ENCODE data around the gene STX18.

The STX18 gene

GRCh38 chr4:4440333-4441061 lies 101.4 kb downstream of the STX18 start:
- DNase-seq (ENCODE audit: low read depth in 2 of 3, low spot score in 2 of 3) = no peak

- DNase-seq (ENCODE audit: low read depth in 2 of 3, low spot score in 2 of 3) = no peak
Observed at GRCh38 chr4:4439782-4440181, 102.1 kb downstream of the STX18 start.

DNA sequence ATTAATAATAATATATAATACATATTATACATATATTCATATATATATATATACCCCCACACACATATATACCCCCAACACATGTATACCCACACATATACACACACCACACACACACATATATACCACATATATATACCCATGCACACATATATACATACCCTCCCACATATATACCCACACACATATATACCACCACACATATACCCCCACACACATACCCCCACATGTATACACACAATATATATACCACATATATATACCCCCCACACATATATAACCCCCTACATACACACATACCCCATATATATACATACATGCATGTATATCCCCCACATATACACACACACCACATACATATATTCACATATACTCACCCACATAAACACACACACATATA lies 103.0 kb downstream of the STX18 start:
- no peak for DNase-seq (ENCODE audit: low read depth in 2 of 3, low spot score in 2 of 3)

GRCh38 chr4:4437798-4438470 lies 103.9 kb downstream of the STX18 start:
- DNase-seq (ENCODE audit: low read depth in 2 of 3, low spot score in 2 of 3) = no peak

GRCh38 chr4:4436244-4436823 lies 105.5 kb downstream of the STX18 start:
- no peak for DNase-seq (ENCODE audit: low read depth in 2 of 3, low spot score in 2 of 3)

DNA sequence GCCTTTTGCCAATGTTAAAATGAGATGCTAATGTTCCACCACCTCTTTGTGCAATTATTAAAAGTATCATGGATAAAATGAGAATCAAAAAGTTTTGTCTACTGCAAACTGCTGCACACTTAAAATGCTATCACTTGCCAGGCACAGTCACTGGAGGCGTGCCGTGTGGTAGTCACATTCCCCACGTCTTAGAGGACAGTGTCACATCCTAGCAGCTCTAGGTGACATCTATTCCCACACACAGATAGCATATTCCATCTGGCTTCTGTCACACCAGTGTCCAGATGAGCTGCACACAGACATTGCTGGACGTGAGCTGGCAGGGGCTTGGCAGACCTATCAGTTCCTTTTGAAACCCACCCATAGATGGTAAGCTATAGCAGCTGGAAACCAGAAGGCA lies 107.9 kb downstream of the STX18 start:
- no peak for DNase-seq (ENCODE audit: low read depth in 2 of 3, low spot score in 2 of 3)

DNA sequence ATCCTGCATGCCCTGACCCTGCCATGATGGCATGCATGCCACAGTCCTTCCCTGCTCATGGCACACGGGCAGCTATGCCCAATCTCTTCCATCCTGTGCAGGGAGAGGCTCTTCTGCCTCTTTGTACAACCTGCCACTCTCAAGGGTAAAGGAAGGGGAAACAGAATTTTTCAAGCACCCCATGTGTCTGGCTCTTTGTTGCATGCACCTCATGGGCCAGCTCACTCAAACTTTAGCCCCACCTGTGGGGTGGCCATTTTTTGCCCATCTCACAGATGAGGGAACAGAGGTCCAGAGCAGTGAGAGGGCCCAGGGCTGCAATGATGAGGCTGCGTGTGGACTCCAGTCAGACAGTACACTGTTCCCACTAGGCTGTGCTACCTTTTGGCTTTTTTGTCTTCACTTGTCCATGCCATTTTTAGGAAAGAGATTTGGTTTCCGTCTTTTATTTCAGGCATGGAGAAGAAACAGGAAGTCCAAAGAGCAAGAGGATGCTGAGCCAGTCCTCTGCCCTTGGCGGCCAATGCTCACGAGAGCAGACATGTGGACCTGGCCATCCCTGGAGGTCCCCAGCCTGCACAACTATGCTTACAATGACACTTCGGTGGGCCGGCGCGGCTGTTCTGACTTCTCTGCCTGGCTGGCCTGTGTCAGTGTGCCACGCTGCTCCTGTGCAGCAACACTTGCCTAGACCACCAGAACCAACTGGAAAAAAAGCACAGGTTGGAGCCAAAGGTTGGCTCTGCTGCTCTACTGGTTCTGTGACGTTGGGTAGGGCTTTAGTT lies 109.3 kb downstream of the STX18 start:
- DNase-seq (ENCODE audit: low read depth in 2 of 3, low spot score in 2 of 3) = no peak

DNA sequence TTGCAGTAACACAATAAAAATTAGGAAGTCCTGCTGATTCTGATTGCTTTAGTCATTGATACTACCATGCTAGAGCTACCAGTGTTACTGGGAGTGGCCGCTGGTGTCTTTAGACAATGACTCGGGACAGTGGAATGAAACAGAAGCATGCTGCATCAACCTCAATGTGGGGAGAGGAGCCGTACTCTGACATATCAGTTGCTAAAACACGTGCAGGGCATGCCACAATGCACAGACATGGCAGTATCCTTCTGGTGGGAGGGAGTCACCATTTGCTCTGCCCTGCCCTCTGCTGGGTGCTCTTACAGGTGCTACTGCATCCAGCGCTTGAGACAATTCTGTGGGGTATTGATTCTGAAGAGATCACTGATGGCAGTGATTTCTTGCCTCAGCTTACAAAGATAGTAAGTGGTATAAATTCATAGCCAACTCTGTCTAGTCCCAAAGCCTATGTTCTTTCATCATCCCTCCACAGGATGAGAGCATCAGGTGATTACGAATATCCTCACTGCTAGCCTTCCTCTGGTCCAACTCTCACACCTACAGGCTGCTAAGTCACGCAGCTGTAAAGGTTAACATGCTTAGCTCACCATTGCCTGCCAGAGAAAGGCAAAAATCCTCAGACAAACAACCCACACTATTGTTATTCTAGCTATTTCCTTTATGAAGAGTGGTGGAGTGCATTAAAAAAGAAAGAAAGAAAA lies 111.2 kb downstream of the STX18 start:
- DNase-seq (ENCODE audit: low read depth in 2 of 3, low spot score in 2 of 3) = no peak

- DNase-seq (ENCODE audit: low read depth in 2 of 3, low spot score in 2 of 3) = no peak
Observed at GRCh38 chr4:4428966-4429875, 112.6 kb downstream of the STX18 start.

GRCh38 chr4:4427886-4428285 lies 114.0 kb downstream of the STX18 start:
- no peak for DNase-seq (ENCODE audit: low read depth in 2 of 3, low spot score in 2 of 3)

DNA sequence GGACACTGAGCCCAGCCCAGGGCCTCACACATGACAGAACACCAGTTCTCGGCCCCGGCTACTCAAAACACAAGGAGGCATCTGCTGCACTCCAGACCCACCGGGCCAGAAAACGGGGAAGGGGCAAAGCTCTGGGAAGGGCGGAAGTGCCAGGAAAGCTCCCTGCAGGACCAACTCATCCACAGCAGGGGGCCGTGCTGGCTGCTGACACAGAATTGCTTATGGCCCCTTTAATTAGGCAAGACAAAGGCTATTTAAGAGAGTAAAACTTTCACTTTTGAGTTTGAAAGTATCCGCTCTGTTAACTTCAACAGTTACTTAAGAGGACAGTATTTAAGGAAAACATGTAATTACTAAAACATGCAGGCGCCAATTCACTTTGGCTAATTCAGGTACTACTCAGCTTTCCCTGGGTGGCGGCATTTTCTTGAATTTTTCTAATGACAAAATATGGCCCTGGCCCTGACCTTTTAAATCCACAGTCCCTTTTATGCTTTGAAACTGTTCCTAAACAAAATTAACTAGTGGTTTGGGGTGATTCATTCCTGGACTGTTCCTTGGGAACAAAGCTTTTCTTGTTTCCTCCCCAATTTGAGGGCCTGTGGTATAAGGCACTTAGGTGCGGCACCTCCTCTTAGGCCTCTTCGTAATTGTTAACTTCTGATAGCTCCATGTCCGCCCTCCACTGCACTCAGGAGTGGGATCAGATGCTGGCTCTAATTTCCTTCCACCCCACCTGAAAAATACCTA lies 114.6 kb downstream of the STX18 start:
- no peak for DNase-seq (ENCODE audit: low read depth in 2 of 3, low spot score in 2 of 3)

- no peak for DNase-seq (ENCODE audit: low read depth in 2 of 3, low spot score in 2 of 3)
Observed at GRCh38 chr4:4426511-4427120, 115.2 kb downstream of the STX18 start.

- DNase-seq (ENCODE audit: low read depth in 2 of 3, low spot score in 2 of 3) = no peak
Observed at GRCh38 chr4:4425696-4426095, 116.2 kb downstream of the STX18 start.

- DNase-seq (ENCODE audit: low read depth in 2 of 3, low spot score in 2 of 3) = no peak
Observed at GRCh38 chr4:4425119-4425690, 116.6 kb downstream of the STX18 start.

DNA sequence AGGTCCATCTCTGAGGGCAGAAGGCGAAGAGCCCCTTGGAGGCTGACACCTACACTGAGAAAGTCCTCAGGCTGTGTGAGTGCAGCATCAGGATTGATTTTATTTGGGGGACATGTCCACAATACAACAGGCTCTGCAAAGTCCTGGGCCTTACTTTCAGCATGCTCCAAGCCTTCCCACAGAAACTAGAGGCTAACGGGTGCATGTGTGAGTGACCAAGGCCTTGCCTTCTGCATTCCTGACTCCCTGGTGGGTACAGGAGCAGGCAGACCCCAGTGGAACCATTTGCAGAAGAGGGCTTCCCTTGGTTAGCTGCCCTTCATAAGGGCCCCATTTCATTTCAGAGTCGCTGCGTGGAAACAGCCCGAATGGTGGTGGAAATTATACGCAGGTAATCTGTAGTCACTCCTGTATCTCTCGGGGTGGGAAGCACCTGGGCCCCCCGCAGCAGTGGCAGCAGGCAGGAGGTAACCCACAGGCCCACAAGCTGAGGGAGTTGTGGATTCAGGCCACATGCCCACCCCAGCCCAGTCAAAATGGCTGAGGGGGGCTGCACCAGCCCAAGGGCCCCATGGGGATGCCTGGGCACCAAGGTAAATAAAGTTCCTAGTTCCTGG lies 117.2 kb downstream of the STX18 start:
- DNase-seq (ENCODE audit: low read depth in 2 of 3, low spot score in 2 of 3) = no peak

DNA sequence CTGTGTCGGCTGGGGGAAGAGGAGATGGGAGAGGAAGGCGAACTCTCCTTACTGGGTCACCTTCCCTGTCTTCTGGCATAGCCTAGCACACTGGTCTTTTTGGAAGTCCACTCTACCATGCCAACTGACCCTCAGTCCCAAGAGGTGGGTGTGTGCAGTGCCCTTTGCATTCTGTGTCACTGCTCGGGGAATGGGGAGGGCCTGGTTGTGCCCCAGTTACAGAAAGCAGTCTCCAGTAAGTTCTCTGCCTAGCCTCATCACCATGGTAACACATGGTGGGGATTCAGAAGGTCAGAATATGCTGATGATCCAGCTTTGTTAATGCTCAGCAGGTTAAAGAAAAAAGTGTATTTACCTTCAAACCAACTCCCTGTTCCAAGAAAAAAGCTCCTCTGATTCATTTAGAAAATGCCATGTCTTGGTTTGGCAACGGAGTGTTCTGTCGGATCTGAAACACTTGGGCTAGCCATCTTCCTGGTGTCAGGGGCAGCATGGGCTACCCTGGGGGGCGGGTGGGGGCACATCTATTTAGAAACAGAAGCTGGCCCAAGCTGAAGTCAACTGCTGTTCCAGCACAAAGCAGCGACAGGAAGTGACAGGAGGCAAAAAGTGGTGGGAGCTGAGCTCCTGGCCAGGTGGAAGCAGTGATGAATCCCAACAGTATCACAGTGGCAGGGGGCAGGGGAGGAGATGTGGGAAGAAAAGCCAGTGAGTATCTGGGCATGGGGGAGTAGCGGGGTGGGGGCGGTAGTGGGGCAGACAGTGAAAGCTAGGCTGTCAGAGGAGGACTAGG lies 117.9 kb downstream of the STX18 start:
- DNase-seq (ENCODE audit: low read depth in 2 of 3, low spot score in 2 of 3) = no peak

- DNase-seq (ENCODE audit: low read depth in 2 of 3, low spot score in 2 of 3) = no peak
Observed at GRCh38 chr4:4422856-4423499, 118.9 kb downstream of the STX18 start.

Data from activated CD8-positive, alpha-beta memory T cell treated with anti-CD3 and anti-CD28 coated beads for 48 hours (primary cell).